HG02973 (cell line): ENCODE measurements around the gene TSPAN32.
A peak's percentile ranks its signal among the peaks of the same experiment; 100 is the strongest.

Experiments
- ATAC-seq: cut with Tn5 transposase; IDR thresholded peaks from one replicate; pipeline ENCODE4 v1.9.1; 2021; ENCODE audit warnings: moderate library complexity; ENCODE audit not compliant: unreplicated experiment

TSPAN32 gene, protein sequence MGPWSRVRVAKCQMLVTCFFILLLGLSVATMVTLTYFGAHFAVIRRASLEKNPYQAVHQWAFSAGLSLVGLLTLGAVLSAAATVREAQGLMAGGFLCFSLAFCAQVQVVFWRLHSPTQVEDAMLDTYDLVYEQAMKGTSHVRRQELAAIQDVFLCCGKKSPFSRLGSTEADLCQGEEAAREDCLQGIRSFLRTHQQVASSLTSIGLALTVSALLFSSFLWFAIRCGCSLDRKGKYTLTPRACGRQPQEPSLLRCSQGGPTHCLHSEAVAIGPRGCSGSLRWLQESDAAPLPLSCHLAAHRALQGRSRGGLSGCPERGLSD

DNA sequence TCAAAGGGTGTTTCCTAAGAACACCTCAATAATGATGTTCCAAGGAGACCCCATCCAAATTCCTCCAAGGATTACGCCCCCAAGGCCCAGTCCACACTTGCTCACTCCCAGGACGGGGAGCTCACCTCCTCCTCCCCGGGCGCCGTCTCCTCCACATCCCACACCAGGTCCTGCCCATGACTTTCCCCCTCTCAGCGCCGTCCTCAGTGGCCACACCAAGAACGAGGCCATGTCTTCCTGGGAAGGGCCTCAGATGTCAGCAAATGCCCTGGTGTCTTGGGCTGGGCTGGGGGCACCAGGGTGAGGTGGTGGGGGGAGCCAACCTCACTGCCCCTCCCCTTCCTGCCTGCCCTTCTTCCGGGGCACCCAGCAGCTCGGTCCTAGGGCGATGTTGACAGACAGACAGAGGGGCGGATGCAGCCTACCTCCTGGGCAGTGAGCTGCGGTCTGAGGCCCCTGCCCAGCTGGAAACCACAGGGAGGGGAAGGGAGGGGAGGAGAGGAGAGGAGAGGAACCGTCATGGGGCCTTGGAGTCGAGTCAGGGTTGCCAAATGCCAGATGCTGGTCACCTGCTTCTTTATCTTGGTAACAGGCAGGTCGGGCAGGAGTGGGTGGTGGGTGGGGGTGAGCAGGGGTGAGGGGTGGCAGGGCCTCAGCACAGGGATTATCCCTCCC, at the start of gene TSPAN32, which contains the start of gene C11orf21:
TSPAN32 (plus strand) TSS at position 383 of the 675 bp plus-strand sequence; CDS start at position 520, 137 bp downstream.
C11orf21 (minus strand) TSS at position 288 of the 675 bp plus-strand sequence; CDS start at position 178, 110 bp downstream.
- no peak for ATAC-seq

DNA sequence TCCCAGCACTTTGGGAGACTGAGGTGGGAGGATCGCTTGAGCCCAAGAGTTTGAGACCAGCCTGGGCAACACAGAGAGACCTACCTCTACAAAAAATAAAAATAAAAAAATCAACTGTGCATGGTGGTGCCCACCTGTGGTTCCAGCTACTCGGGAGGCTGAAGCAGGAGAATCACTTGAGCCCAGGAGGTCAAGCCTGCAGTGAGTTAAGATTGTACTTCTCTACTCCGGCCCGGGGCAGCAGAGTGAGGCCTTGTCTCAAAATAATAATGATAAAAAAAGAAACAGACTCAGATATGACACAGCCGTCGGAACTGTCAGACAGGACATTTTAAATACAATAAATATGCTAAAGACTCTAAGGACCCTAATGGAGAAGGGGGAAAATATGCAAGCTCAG, 49.8 kb upstream of the TSPAN32 start:
- no peak for ATAC-seq

DNA sequence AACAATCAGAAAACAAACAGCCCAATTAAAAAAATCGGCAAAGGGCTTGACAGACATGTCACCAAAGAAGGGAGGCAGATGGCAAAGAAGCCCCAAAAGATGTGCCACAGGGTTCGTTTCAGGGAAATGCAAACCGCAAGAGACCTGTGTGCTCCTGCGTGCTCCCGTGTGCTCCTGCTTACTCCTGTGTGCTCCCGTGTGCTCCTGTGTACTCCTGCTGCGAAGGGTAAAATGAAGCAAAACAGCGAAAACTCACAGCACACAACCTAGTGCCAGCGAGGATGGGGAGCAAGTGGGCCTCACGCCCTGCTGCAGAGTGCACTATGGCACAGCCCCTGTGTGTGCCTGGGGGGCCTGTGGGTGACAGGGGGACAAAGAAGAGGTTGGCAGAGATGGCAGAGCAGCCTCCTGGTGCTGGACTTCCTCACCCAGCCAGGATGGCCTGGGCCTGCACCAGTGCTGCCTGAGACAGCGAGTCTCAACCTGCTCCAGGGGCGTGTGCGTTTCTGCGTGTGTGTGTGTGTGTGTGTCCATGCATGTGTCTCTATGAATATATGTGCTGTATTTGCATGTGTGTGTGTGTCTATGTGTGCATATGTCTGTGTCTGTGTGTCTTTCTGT, 45.4 kb upstream of the TSPAN32 start:
- no peak for ATAC-seq

DNA sequence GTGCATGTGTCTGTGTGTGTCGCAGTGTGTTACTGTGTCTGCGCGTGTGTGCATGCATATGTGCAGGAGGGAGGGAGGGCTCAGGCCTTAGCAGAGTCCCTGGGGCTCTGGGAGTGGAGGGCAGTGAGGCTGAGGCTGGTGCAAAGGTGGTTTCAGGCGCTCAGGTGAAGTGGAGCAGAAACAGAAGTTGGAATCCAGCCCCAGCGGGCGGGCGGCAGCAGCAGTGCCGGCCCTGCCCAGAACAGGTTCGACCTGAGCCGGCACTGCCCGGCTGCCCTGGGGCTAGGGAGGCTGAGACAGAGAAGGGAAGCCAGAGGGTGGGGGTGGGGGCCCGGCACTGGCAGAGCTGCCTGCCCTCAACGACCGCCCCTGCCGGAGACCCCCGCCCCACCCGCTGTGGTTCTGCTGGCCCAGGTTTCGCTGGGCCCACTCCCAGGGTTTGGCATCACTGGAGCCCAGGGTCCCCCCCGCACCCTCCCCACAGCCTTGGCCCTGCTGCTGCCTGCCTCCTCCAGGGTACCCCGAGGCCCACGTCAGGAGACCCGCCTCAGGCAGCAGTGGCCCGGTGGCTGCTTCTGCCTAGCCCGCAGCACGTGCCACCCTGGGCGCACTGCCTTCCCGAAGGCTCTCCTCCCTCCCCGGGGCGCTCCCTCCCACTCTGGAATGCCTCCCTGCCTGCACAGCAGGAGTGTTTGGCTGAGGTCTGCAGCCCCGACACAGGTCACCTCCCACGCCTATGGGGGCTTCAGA, 44.7 kb upstream of the TSPAN32 start:
- no peak for ATAC-seq

DNA sequence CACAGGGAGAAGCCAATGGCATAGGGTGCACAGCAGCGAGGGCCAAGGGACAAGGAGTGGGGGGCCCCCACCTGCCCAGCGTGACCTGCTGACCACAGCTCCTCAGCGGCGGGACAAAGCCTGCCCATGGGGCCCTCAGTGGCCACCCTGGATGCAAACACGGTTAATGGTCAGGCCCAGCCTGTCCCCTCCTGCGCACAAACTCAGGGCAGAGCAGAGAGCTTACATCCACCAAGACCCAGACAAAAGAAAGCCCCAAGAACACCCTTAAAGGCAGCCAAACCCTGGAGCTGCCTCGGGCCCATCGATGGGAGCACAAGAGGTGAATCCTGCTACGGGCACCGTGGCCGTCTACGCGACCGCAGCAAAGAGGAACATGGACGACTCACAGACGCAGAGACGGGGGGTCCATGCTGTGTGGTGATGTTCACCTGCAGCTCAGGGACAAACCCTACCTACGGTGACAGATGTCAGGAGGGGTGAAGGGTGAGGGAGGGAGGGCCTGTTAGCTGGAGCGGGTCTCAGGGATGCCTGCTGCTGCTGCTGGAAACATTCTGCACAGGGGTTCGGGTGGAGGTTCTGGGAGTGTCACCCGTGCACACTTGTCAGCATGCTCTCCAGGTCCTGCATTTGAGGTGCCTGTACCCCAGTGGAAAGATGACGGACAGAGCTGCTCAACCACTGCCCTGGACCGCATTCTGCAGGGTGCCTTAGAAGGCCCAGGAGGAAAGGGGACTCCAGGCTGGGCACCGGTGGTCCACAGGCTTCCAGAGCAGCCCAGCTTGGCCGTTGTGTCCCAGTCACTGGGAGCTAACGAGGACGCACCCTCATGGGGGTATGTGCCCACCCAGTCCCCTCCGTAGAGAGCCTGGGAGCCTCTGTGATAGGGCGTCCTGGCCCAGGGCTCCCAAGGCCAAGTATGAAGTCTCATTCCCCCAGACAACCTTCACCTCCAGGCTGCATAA, 43.0 kb upstream of the TSPAN32 start:
- ATAC-seq: no peak

DNA sequence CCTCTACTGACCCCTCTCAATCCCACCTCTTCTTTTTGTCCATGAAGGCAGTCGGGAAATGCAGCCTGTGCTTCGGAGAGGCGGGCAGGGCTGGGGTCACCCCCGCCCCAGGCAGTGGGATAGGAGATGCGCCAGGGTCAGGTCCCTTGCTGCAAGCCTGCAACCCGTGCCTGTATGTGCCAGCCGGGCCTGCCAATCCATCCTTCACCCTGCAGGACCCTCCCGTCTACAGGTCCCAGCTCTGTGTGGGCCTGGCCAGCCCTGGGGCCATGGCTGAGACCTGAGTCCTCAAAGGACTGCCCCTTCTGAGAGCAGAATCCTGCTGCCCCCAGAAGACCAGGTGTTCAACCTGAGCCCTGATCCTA, 42.4 kb upstream of the TSPAN32 start:
- no peak for ATAC-seq

DNA sequence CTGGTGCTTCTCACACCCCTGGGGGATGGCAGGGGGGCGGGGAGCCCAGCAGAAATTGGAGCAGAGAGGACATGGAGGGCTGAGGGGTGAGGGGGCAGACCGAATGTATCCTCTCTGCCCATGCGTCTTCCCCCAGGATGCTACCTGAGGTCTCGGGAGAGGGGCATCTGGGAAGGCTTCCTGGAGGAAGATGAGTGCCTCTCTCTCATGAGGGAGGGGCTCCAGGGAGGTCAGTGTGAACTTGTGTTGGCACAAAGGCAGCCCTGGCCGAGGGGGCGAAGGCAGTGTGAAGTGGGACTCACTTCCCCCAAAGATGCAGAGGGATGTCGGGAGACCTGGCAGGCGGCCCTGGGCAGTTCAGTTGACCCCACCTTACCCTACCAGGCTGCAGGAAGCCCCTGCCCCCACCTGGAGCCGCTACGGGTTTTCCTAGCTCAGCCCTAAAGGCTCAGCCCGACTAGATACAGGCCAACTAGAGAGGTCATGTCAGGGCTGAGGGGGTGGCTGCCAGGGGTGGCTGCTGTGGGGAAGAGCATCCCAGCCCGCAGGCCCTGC, 41.8 kb upstream of the TSPAN32 start:
- no peak for ATAC-seq

DNA sequence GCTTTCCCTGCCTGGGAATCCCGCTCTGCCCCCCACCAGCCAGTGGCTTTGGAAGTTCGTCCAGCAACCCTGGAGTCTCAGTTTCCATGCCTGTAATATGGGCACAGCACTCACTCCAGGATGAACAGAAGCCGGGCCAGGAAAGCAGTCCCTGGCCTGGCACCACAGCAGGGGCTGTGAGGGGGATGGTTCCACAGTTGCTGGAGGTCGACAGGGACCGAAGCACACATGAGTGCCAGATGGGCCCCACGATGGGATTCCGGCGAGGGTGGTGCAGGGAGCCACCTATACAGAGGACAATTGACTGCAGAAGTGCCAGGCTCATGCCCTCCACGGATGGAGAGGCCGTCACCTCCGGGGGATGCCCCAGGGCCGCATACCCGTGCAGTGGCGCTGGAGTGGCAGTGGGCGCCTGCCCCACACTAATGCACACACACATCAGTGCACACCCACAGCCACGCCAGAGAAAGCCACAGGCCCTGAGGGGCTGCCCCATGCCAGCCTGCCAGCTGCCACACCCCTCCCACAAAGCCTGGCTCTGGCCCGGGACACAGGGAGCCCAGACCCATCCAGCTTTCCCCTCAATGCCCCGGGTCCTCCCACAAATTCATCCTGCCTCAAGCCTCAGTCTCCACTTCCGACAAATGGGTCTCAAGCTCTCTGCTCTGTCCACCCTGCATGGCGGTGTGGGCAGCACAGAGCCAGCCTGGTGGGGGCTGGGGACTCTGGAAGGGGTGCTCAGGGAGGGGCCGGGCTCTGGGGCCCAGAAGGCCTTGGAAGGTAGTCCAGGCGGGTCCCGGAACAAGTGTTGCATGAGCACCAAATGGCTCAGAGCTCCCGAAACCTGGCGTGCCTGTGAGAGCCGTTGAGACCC, 41.1 kb upstream of the TSPAN32 start:
- ATAC-seq: no peak

DNA sequence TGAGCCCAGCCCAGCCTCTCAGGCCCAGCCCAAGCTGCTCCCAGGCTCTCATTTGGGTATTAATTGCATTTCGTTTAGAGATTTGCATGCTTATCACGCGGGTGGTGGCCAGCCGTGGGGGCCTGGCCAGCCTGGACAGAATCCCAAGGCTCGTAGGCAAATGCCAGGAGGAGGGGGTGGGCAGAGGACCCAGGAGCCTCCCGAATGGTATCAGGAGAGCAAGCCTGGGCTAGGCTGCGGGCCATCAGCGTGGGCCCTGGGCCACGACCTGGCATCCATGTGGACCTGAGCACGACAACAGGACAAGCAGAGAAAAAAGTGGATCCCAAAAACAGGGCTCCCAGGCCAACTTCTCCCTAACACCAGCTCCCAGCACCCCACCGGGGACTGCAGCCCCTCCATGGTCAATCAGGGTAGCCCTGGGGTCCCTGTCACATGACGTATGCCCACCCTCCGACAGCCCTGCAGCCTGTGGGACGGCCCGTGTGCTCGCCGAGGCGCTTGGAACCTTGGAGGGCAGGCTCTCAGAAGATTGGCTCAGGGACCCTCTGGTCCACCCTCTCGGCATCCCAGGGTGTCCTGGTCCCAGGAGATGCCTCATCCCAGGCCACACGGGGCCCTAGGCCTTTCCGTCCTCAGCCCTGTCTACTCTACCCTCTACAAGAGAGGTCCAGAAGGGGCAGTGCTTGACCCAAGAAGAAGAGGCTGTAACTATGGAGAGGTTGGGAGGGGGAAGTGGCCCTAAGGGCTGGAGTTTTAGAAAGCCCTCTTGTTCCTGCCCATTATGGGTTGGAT, 40.2 kb upstream of the TSPAN32 start:
- no peak for ATAC-seq

DNA sequence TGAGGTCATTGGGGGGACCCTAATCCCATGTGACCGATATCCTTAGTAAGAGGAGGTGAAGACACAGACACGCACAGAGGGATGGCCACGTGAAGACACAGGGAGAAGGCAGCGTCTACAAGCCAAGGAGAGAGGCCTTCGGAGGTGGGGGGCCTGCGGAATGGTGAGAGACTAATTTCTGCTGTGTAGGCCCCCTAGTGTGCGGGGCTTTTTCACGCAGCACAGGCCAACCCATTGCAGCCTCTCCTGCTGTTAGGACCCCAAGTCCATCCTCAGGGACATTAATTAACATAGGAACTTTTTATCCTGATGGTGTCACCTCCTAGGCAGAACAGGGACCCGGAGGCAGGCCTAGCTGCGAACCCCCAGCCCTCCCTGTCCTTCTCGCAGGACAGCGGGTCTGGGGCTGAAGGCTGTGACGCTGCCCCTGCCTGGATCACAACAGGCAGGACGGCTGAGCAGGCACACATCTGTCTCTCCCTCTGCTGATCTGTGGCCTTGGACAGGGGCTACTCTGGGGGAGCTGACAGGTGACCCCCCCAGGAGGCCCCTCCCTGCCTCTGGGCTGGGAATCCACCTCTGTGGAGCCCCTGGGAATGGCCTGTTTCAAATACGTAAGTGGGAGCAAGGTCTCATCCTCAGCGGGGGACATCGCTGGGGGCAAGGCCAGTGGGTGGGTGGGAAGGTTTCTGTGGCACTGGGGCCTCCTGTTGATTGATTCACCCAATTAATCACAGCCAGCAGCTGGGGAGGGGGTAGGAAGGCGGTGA, 39.3 kb upstream of the TSPAN32 start:
- ATAC-seq: no peak

DNA sequence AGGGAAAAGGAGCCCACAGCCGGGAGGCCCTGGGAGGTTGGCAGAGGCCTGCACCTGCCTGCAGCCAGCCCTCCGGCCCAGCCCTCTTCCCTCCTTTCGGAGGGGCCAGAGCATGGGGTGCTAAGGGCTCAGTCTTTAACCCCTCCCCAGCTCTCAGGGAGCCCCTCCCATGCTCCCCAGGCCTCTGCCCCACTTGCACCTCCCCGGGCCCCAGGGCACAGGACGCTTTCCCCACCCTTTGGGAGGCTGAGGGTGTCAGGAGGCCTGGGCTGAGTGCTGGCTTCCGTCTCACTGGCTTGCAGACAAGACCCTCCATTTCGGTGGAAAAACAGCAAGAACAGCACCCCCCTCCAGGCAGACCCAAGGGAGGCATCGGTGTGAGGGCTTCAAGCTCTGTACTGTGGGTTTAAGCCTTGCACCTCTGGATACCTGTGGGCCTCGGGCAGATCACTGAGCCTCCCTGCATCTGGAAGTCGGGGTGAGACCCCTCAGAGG, 38.7 kb upstream of the TSPAN32 start:
- no peak for ATAC-seq

DNA sequence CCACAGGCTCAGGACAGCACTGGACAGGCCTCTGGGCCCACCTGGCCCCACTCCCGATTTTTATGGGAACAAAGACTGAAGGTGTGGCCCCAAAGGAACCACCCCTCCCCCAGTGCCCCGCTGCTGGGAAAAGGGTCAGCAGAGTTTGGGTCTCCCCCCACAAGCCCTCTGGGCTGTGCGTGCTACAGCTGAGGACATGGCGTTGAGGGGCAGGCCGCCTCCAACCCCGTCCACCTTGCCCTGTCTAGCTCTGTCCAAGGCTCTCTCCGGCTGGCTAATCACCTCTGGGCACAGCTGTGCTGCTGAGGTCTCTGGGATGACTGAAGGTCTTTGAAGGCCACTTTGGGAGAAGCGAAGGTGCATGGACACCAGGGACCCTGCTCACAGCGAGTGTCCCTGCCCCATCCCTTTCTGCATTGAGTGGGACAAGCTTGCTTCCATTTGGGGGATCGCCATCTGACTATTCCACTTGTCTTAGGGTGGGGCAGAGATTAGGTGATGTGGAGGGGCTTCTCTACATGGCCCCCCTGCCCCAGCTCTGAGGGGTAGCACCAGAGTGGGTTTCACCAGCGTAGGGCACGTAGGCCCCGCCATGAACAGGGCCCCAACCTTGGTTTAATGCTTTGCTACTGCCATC, 38.0 kb upstream of the TSPAN32 start:
- no peak for ATAC-seq

DNA sequence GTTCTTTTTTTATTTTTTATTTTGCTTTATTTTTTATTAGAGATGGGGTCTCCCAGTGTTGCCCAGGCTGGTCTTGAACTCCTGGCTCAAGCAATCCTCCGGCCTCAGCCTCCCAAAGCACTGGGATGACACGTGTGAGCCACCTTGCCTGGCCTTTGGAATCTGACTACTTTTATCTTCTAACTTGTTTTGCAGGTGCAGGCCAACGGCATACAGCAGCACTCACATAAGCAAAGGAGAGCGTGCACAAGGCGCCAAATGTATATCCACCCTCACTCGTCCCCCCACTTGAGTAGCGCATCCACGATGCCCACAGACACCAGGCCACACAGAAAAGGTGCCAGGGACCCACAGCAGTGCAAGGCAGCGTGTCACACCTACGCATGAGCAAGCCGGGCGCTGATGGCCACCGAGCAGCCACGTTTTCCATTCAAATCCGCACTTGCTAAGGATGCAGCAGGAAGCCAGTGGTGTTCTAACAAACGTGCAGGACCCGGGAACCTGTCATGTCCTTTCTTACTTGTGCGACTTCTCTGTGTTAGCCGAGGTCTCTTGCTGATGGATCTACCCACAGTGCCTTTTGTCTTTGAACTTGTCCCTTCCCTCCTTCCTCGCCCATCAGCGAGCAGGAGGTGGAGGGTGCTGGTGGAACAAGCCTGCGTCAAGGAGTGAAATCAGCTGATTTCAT, 37.3 kb upstream of the TSPAN32 start:
- no peak for ATAC-seq

DNA sequence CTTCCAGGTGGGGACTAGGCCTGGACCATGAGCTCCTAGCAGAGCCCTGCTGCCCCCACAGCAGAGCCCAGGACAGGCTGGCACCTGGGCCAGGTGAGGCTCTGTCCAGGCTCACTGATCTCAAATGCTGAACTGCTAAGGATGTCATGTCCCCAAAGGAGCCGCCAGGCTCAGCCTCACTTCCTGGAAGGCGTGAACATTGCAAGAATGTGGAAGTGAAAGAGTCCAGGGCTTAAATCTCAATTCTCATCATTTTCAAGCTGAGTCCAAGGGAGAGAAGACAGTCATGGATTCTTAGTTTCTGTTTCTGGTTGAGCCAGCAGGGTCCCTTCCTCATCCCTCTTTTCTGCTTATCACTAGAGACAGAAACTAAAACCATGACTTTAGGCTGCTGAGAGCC, 36.4 kb upstream of the TSPAN32 start:
- ATAC-seq: peak; percentile 66

DNA sequence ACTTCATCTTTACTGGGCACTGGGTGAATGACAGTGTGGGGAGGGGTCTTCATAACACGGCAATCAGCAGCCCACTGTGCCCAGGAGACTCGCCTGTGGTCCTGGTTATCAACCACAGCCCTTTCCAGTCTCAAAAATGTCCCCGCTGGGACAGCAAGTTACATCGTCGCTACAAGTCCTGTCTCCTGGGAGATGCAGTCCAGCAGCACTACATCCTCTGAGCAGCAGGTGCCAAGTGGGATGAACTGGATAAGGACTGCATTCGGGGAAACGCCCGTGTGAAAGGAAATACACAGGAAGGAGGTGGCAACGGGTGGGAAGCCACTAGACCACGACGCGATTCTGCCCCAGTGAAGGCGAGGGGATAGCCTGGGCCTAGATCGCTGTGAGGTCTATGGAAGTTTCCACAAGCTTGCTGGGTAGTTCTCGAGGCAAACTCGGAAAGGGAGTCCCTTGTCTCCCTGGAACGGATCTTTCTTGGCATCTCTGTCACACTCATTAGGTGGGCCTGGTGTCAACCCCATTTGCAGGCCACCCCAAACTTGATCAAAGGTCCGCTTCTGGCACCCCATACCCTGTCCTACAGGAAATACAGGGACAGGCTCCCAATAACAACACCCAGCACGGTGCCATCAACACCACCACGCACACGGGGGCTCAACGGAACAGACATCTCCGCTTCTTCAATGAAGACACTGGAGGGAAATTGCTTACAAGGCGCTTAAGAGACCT, 35.8 kb upstream of the TSPAN32 start:
- no peak for ATAC-seq
